Cardiac fibroblast (primary cell): ENCODE results near the gene NAT14.

Experiments used
- DNase-seq, 2 donors: peaks; one replicate each; pipeline versions ENCODE4 v3.0.0 to v3.0.0-alpha.2; 2010; ENCODE audit warnings: low read depth in 2 of 2
- H3K4me3 ChIP-seq, 2 donors: replicated peaks in 1 of 2; 1 replicate in 1 of 2; 2 replicates in 1 of 2; pipeline ENCODE4 v1.5.1; 2011; ENCODE audit warnings: low read depth in 2 of 2, low read length in 2 of 2, mild to moderate bottlenecking in 2 of 2, moderate library complexity in 1 of 2
- TF ChIP-seq, protein P1 (sequence below): IDR thresholded peaks from one replicate; pipeline ENCODE4 v1.5.1; 2011; ENCODE audit warnings: low read depth, mild to moderate bottlenecking, low read length, inconsistent platforms

NAT14 gene

DNA sequence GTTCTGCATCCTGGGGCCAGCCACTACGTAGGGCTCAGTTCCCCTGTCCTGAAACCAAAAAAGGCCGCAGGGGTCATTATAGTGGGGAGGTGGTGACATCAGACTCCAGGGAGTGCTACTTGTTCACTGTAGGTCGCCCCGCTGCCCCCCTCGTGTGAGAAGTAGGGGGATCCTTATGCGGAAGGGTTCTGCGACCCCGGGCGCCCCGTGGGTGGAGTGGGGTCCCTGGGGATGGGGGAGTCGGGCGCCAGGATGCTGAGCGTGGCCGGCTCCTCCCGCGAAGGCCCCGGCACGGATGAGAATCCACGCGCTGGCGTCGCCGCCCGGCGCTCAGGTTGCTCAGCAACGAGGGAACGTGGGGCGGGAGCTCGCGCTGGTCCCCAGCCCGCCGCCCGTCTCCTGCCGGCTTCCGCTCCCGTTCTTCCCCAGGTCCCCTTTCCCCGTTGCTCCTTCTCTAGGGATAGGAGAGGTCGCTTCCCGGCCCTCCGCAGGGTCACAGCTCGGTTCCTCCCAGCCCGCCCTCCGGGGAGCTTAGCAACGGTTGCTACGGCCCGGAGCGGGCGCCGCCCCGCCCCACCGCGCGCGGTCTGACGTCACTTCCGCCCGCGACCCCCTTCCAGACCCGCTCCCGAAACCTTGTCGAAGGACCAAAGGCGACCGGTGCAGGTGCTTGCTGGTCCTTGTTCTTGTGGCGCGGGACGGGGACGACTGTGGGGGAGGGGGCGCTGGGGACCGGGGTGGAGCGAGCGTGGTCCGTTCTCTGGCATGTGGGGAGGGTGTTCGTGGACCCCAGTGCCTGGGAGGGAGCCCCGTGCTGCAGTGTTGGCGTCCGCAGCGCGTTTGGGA, at the start of gene NAT14:
Gene NAT14 (plus strand): TSS at position 596 of the 846 bp plus-strand sequence. CDS start 521 bp downstream, outside the sequence.
- TF ChIP-seq, protein P1, sequence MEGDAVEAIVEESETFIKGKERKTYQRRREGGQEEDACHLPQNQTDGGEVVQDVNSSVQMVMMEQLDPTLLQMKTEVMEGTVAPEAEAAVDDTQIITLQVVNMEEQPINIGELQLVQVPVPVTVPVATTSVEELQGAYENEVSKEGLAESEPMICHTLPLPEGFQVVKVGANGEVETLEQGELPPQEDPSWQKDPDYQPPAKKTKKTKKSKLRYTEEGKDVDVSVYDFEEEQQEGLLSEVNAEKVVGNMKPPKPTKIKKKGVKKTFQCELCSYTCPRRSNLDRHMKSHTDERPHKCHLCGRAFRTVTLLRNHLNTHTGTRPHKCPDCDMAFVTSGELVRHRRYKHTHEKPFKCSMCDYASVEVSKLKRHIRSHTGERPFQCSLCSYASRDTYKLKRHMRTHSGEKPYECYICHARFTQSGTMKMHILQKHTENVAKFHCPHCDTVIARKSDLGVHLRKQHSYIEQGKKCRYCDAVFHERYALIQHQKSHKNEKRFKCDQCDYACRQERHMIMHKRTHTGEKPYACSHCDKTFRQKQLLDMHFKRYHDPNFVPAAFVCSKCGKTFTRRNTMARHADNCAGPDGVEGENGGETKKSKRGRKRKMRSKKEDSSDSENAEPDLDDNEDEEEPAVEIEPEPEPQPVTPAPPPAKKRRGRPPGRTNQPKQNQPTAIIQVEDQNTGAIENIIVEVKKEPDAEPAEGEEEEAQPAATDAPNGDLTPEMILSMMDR = no peak
- DNase-seq = peak; percentile 55 to 70
- peak within 1 kb of the TSS; percentile 61 to 63 for H3K4me3 ChIP-seq

- no peak for DNase-seq
- H3K4me3 ChIP-seq = no peak overlapping the region
- TF ChIP-seq, protein P1 = no peak
Measured at GRCh38 chr19:55436847-55437246, 48.1 kb upstream of the NAT14 start.

DNA sequence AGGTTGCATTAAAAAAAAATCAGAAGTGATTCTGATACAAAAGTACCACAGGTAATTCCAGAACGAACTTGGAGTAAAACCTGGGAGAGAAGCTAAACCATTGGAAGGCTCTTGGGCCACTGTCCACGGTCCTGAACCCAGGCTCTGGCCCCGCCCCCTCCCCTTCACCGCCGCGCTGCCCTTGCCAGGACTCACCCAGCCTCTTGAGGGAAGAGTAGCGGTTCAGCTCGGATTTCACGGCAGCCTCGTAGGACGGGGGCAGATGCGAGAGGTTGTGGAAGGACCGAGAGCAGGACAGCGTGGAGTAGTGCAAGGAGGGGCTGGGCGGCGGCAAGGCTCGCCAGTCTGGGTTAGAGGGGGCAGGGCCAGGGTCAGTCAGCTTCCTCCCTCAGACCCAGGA, 47.6 kb upstream of the NAT14 start:
- no peak overlapping the region for H3K4me3 ChIP-seq
- peak; percentile 66 to 73 for DNase-seq
- TF ChIP-seq, protein P1 = no peak

GRCh38 chr19:55439052-55439451, 45.9 kb upstream of the NAT14 start:
- DNase-seq = no peak
- no peak overlapping the region for H3K4me3 ChIP-seq
- TF ChIP-seq, protein P1 = no peak

DNA sequence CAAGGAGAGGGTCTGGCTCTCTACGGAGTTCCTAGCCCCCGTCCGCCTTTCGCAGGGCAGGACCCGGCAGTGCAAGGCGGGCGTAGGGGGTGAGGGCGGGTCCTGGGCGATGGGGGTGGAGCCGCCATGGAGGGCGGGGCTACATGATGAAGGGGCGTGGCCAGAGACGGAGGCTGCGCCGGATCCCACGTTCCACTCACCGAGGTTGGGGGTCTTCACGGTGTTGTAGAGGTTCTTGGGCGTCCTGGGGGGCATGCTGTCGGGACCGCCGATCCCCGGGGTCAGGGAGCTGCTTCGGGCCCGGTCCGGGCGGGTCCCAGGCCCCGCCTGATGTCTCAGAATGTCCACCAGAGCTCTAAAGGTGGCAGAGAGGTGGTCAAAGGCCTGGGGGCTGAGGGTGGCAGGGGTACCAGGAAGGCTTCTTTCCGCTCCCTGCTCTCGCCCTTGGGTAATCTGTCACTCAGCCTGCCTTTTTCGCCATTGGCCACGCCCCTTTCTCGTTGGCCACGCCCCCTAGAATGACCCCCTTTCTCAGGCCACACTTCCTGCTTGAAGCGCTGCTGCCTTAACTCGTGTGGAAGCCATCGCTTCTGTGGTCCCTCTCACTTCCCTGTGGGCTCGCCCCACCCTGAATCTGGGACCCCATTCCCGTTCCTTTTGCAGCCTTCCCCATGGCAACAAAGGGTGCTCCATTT, 44.4 kb upstream of the NAT14 start:
- H3K4me3 ChIP-seq = no peak overlapping the region
- TF ChIP-seq, protein P1 = no peak
- no peak for DNase-seq

- TF ChIP-seq, protein P1 = no peak
- DNase-seq = no peak
- no peak overlapping the region for H3K4me3 ChIP-seq
Measured at GRCh38 chr19:55441319-55441691, 43.7 kb upstream of the NAT14 start.
